ENCODE data around the gene PHTF2. TPM values are rescaled to one million over a fixed set of nuclear protein-coding genes. Genes with fewer than 3 reads are reported as not detected.

The PHTF2 gene
- total and polyA plus RNA-seq, 9 donors = 7.0 to 22.2 (median 12.7) TPM

GRCh38 chr7:77942431-77942830, 143.9 kb downstream of the PHTF2 start:
- no peak overlapping the region for H3K4me3 ChIP-seq
- H3K4me1 ChIP-seq (ENCODE audit: insufficient read depth) = no peaks in the 10 kb centered on the region
- no peaks in the 10 kb centered on the region for H3K36me3 ChIP-seq
- DNase-seq = no peak
- H3K9me3 ChIP-seq = no peaks in the 10 kb centered on the region
- H3K27ac ChIP-seq = no peak overlapping the region
- TF ChIP-seq POLR2A (IDR thresholded peaks at IDR 0.05) (no peak), EP300 (IDR thresholded peaks at IDR 0.05) (no peak), CTCF (IDR thresholded peaks at IDR 0.05) (no peak)
- WGBS, 3 donors = 81 to 87% (median 86%) methylated on average over 4 of the region's 4 CpGs
- intact Hi-C loops (cut with DNase I) = no loop called here
- no peaks in the 10 kb centered on the region for H3K27me3 ChIP-seq

- Histone ChIP-seq H3K36me3 (no peaks in the 10 kb centered on the region), H3K27ac (no peak overlapping the region), H3K4me1 (ENCODE audit: insufficient read depth) (no peaks in the 10 kb centered on the region), H3K9me3 (no peaks in the 10 kb centered on the region), H3K4me3 (no peak overlapping the region), H3K27me3 (no peaks in the 10 kb centered on the region)
- DNase-seq = no peak
- no peak for TF ChIP-seq EP300 (IDR thresholded peaks at IDR 0.05)
- TF ChIP-seq POLR2A (IDR thresholded peaks at IDR 0.05) = no peak
- intact Hi-C loops (cut with DNase I) = no loop called here
- 91 to 94% (median 92%) methylated on average over 9 of the region's 9 CpGs for WGBS, 3 donors
Measured at GRCh38 chr7:77944183-77945182, 145.9 kb downstream of the PHTF2 start.

GRCh38 chr7:77950548-77950947, 152.0 kb downstream of the PHTF2 start:
- Histone ChIP-seq H3K36me3 (no peaks in the 10 kb centered on the region), H3K9me3 (no peaks in the 10 kb centered on the region), H3K27me3 (no peaks in the 10 kb centered on the region), H3K4me3 (no peak overlapping the region), H3K4me1 (ENCODE audit: insufficient read depth) (no peaks in the 10 kb centered on the region), H3K27ac (no peak overlapping the region)
- 96% methylated on average over 5 of the region's 5 CpGs for WGBS, 3 donors
- DNase-seq = no peak
- intact Hi-C loops (cut with DNase I) = no loop called here
- TF ChIP-seq EP300 (IDR thresholded peaks at IDR 0.05) = no peak
- no peak for TF ChIP-seq POLR2A (IDR thresholded peaks at IDR 0.05)

- DNase-seq = no peak
- no peaks in the 10 kb centered on the region for H3K9me3 ChIP-seq
- H3K4me3 ChIP-seq = no peak overlapping the region
- no peaks in the 10 kb centered on the region for H3K27me3 ChIP-seq
- no peaks in the 10 kb centered on the region for H3K4me1 ChIP-seq (ENCODE audit: insufficient read depth)
- no peak overlapping the region for H3K27ac ChIP-seq
- no peak for TF ChIP-seq POLR2A (IDR thresholded peaks at IDR 0.05)
- no peak for TF ChIP-seq CTCF (IDR thresholded peaks at IDR 0.05)
- no peak for TF ChIP-seq EP300 (IDR thresholded peaks at IDR 0.05)
- intact Hi-C loops (cut with DNase I) = no loop called here
- 92 to 96% (median 92%) methylated on average over 3 of the region's 3 CpGs for WGBS, 3 donors
- H3K36me3 ChIP-seq = no peaks in the 10 kb centered on the region
Measured at GRCh38 chr7:77954773-77955555, 156.4 kb downstream of the PHTF2 start.

GRCh38 chr7:77958436-77958835, 159.9 kb downstream of the PHTF2 start:
- intact Hi-C loops (cut with DNase I) = no loop called here
- TF ChIP-seq CTCF (IDR thresholded peaks at IDR 0.05) (no peak), POLR2A (IDR thresholded peaks at IDR 0.05) (no peak), EP300 (IDR thresholded peaks at IDR 0.05) (no peak)
- Histone ChIP-seq H3K27me3 (no peaks in the 10 kb centered on the region), H3K36me3 (no peaks in the 10 kb centered on the region), H3K4me1 (ENCODE audit: insufficient read depth) (no peaks in the 10 kb centered on the region), H3K9me3 (no peaks in the 10 kb centered on the region), H3K27ac (no peak overlapping the region), H3K4me3 (no peak overlapping the region)
- no peak for DNase-seq
- WGBS, 3 donors = 94 to 100% (median 98%) methylated on average over 2 of the region's 2 CpGs

Measured in ovary (tissue), 9 donors.